Activated CD4-positive, alpha-beta memory T cell treated with anti-CD3 and anti-CD28 coated beads, Interleukin-2, amount 10 ng/mL, durations not matched to agents 7 days and 5 days (primary cell): ENCODE data around the gene RAD9B. TPM values are rescaled to one million over a fixed set of nuclear protein-coding genes. Genes with fewer than 3 reads are reported as not detected.
"Not testable (repeated sequence)": the region's sequence is repeated elsewhere in the genome, so short reads cannot be mapped to it uniquely, and the experiment has no call there.

Experiments
- CTCF ChIA-PET: fragments of 350-600 bp; sonication (Branson Sonifier 250); formaldehyde crosslinking; loops from one replicate; lab custom pipeline; 2021; ENCODE audit warnings: antibody characterized with exemption, inconsistent platforms; lab: Charles Lee
- POLR2A ChIA-PET: fragments of 350-600 bp; sonication (Branson Sonifier 250); formaldehyde crosslinking; loops from one replicate; lab custom pipeline; 2021; ENCODE audit warnings: antibody characterized with exemption; lab: Charles Lee
- DNase-seq: peaks from one replicate; pipeline ENCODE4 v3.0.0-alpha.2; 2020
- H3K27ac Mint-ChIP-seq: one replicate; pipeline ENCODE4 v1.8.0; 2021; ENCODE audit warnings: mild to moderate bottlenecking, mixed read lengths
- H3K27me3 Mint-ChIP-seq: one replicate; pipeline ENCODE4 v1.8.0; 2021; ENCODE audit warnings: mixed read lengths
- H3K36me3 Mint-ChIP-seq: one replicate; pipeline ENCODE4 v1.8.0; 2021; ENCODE audit warnings: low read depth, mixed read lengths
- H3K4me1 Mint-ChIP-seq: one replicate; pipeline ENCODE4 v1.8.0; 2021; ENCODE audit warnings: mixed read lengths
- H3K4me3 Mint-ChIP-seq: one replicate; pipeline ENCODE4 v1.8.0; 2021; ENCODE audit warnings: mild to moderate bottlenecking, mixed read lengths
- H3K9me3 Mint-ChIP-seq: one replicate; pipeline ENCODE4 v1.8.0; 2021; ENCODE audit warnings: mixed read lengths
- total RNA-seq, 2 experiments: library from RNA; stranded (reverse); gene quantifications; one replicate each; pipeline ENCODE4 v1.2.3, GENCODE V29; 2021

RAD9B gene
- total RNA-seq, 2 experiments from 2014 or later: 1.1 to 2.0 TPM

DNA sequence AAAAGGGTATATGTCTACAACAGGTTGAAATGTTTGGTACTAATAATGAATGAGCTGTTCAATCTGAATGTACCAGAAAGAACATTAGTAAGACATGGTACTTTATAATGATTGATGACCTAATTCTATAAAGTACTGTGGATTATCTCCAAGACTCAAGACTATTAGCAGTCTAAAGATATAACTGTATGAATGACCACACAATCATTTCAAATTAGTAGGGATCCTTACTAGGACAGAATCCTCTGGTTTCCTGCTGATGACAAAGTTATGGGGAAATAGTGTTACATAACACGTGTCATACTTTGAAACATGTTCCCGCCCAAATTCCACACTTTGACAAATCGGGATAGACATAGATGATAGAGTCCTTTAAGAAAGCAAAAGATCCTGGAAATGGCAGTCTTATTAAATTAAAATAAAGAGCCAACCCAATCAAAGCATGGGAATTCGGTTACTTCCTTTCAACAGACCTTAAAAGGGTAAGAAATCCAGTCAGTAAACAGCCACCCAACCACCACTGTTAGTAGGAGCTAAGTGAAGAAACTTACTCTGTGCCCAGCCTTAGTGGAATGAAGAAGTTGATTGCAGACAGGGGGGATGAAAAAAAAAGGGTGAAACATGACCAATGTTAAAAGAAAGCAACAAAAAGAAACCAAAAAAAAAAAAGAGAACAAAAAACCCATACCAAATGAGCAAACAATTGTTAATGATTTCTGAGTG, 3.0 kb upstream of the RAD9B start:
- H3K27me3 Mint-ChIP-seq: no peaks in the 10 kb centered on the region
- POLR2A ChIA-PET: interaction anchor here (1.3 to 5.6 kb wide), 5 partner anchors 13 to 115 kb away, joined by 4 to 100 read pairs (median 13); partner anchors contain the start of genes ARPC3, FAM216A, GPN3 and TCTN1

GRCh38 chr12:110501399-110501751, 756 bp upstream of the RAD9B start:
- POLR2A ChIA-PET: interaction anchor here (0.7 to 5.6 kb wide), 26 partner anchors 12 to 1184 kb away, joined by 3 to 100 read pairs (median 5); partner anchors contain the start of genes ACAD10, ARPC3, ATP2A2 and BRAP
- no peak for DNase-seq

More for the DNA sequence above, 3.0 kb upstream of the RAD9B start:
- Mint-ChIP-seq H3K27ac (peak overlapping the region; percentile 21), H3K4me3 (peak overlapping the region; percentile 25), H3K36me3 (peaks cover 58% of the 10 kb centered on the region), H3K4me1 (peaks cover 44% of the 10 kb centered on the region), H3K9me3 (peaks cover 4% of the 10 kb centered on the region)
- DNase-seq: no peak
- CTCF ChIA-PET: interaction anchor here (0.9 to 9.7 kb wide), 5 partner anchors 29 to 102 kb away, joined by 3 to 62 read pairs (median 31); partner anchors contain the start of genes ARPC3, FAM216A and GPN3

DNA sequence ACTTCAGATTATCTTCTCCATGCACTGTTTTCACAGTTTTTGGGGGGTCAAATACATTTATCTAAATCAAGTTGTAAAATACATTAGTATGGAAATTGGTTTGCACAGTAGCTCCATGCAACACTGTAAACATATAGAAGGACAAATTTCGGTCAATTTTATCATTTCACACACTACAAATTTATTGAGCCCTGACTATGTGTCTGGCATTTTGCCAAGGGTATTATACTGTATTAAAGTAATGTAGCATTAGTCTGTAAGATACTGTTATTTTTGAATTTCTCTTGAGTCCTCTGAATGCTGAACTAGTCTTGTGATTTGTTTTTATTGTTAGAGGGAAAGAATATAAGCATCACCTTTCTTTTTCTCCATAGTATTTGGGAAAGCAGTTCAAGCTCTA, 1.3 kb downstream of the RAD9B start:
- no peak for DNase-seq
- peak overlapping the region; percentile 27 for H3K4me3 Mint-ChIP-seq
- ChIA-PET POLR2A (interaction anchor here (1.0 to 5.6 kb wide), 3 partner anchors 16 to 98 kb away, joined by 3 to 100 read pairs (median 16); partner anchors contain the start of genes FAM216A and GPN3), CTCF (interaction anchor here (1.0 to 9.7 kb wide), 5 partner anchors 10 to 98 kb away, joined by 5 to 62 read pairs (median 9); partner anchors contain the start of genes ARPC3, FAM216A and GPN3)
- peaks cover 4% of the 10 kb centered on the region for H3K9me3 Mint-ChIP-seq
- peak overlapping the region; percentile 64 for H3K27ac Mint-ChIP-seq
- H3K36me3 Mint-ChIP-seq: peaks cover 37% of the 10 kb centered on the region
- H3K4me1 Mint-ChIP-seq: peaks cover 35% of the 10 kb centered on the region
- H3K27me3 Mint-ChIP-seq: no peaks in the 10 kb centered on the region

More at GRCh38 chr12:110501399-110501751, 756 bp upstream of the RAD9B start:
- Mint-ChIP-seq H3K4me1 (peaks cover 41% of the 10 kb centered on the region), H3K27ac (peak overlapping the region; percentile 93), H3K4me3 (peak overlapping the region; percentile 94), H3K36me3 (peaks cover 45% of the 10 kb centered on the region), H3K27me3 (no peaks in the 10 kb centered on the region), H3K9me3 (peaks cover 4% of the 10 kb centered on the region)
- CTCF ChIA-PET: interaction anchor here (1.0 to 9.7 kb wide), 6 partner anchors 12 to 386 kb away, joined by 4 to 62 read pairs (median 20); partner anchors contain the start of genes ARPC3, FAM216A and GPN3

GRCh38 chr12:110505332-110505731, 3.2 kb downstream of the RAD9B start:
- CTCF ChIA-PET: interaction anchor here (1.1 to 9.7 kb wide), 2 partner anchors 24 to 96 kb away, joined by 5 to 51 read pairs; no protein-coding TSS in a partner anchor
- Mint-ChIP-seq H3K4me3 (no peak overlapping the region), H3K27ac (no peak overlapping the region), H3K27me3 (no peaks in the 10 kb centered on the region), H3K36me3 (peaks cover 24% of the 10 kb centered on the region), H3K4me1 (peaks cover 18% of the 10 kb centered on the region), H3K9me3 (peaks cover 4% of the 10 kb centered on the region)
- POLR2A ChIA-PET: interaction anchor here (0.9 to 1.3 kb wide), 2 partner anchors 37 to 55 kb away, joined by 3 to 4 read pairs; partner anchors contain the start of genes ARPC3, FAM216A and GPN3
- DNase-seq: no peak

DNA sequence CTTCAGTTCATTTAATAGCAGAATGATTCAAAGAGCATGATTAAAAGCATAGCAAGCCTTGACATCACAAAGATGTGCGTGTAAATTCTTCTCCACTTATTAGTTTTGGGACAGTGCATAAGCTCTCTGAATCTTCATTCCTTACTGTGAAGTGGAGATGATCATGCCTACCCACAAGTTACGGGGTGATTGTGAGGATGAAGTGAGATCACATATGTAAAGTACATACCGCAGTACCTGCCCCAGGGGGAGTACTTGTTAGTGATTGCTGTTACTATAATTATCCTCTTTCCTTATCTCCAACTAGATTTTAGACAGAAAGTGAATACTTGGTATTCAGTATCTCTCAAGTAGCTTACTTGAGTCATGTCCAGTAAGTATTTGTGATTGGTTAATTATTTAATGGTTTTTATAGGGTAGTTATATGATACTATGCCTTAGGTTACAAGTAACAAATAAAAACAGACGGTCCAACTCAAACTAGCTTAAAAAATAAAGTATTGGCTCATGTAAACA, 6.0 kb downstream of the RAD9B start:
- ChIA-PET CTCF (interaction anchor here (0.9 to 9.7 kb wide), 2 partner anchors 39 to 93 kb away, joined by 4 to 51 read pairs; no protein-coding TSS in a partner anchor), POLR2A (no interaction called here)
- no peak overlapping the region for H3K27ac Mint-ChIP-seq
- H3K4me3 Mint-ChIP-seq: no peak overlapping the region
- peaks cover 5% of the 10 kb centered on the region for H3K36me3 Mint-ChIP-seq
- no peaks in the 10 kb centered on the region for H3K9me3 Mint-ChIP-seq
- H3K27me3 Mint-ChIP-seq: peaks cover 5% of the 10 kb centered on the region
- no peak for DNase-seq
- H3K4me1 Mint-ChIP-seq: peaks cover 4% of the 10 kb centered on the region

- DNase-seq: no peak
- Mint-ChIP-seq H3K27me3 (peaks cover 5% of the 10 kb centered on the region), H3K4me1 (no peaks in the 10 kb centered on the region), H3K9me3 (no peaks in the 10 kb centered on the region), H3K27ac (no peak overlapping the region), H3K4me3 (no peak overlapping the region), H3K36me3 (no peaks in the 10 kb centered on the region)
- ChIA-PET POLR2A (interaction anchor here (1.0 to 1.5 kb wide), 6 partner anchors 13 to 88 kb away, joined by 3 to 7 read pairs (median 3); partner anchors contain the start of genes ARPC3 and FAM216A), CTCF (interaction anchor here (0.6 to 8.1 kb wide), 19 partner anchors 9 to 360 kb away, joined by 3 to 150 read pairs (median 4); partner anchors contain the start of genes ARPC3 and VPS29)
Measured at GRCh38 chr12:110513842-110514241, 11.7 kb downstream of the RAD9B start.

GRCh38 chr12:110514363-110514762, 12.2 kb downstream of the RAD9B start:
- no peaks in the 10 kb centered on the region for H3K36me3 Mint-ChIP-seq
- DNase-seq: no peak
- peaks cover 5% of the 10 kb centered on the region for H3K27me3 Mint-ChIP-seq
- H3K4me1 Mint-ChIP-seq: no peaks in the 10 kb centered on the region
- no peaks in the 10 kb centered on the region for H3K9me3 Mint-ChIP-seq
- H3K27ac Mint-ChIP-seq: no peak overlapping the region
- POLR2A ChIA-PET: interaction anchor here (1.1 to 1.6 kb wide), 3 partner anchors 14 to 87 kb away, joined by 3 to 5 read pairs (median 3); no protein-coding TSS in a partner anchor
- H3K4me3 Mint-ChIP-seq: no peak overlapping the region
- CTCF ChIA-PET: interaction anchor here (0.9 to 8.1 kb wide), 4 partner anchors 38 to 311 kb away, joined by 4 to 150 read pairs (median 6); no protein-coding TSS in a partner anchor

DNA sequence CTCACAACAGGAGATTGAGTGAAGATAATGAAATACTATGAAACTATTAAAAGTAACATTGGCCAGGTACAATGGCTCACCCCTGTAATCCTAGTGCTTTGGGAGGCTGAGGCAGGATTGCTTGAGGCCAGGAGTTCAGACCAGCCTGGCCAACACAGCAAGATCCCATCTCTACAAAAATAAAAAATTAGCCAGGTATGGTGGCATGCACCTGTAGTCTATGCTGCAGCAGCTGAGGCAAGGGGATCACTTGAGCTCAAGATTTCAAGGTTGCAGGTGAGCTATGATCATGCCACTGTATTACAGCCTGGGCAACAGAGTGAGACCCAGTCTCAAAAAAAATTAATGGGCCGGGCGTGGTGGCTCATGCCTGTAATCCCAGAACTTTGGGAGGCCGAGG, 14.9 kb downstream of the RAD9B start:
- Mint-ChIP-seq H3K4me3 (no peak overlapping the region), H3K9me3 (no peaks in the 10 kb centered on the region), H3K27ac (no peak overlapping the region), H3K36me3 (no peaks in the 10 kb centered on the region), H3K4me1 (peaks cover 11% of the 10 kb centered on the region), H3K27me3 (no peaks in the 10 kb centered on the region)
- POLR2A ChIA-PET: no interaction called here
- DNase-seq: no peak
- CTCF ChIA-PET: interaction anchor here (0.6 to 2.9 kb wide), 3 partner anchors 20 to 60 kb away, joined by 3 to 8 read pairs (median 4); no protein-coding TSS in a partner anchor

GRCh38 chr12:110518014-110518413, 15.9 kb downstream of the RAD9B start:
- POLR2A ChIA-PET: interaction anchor here (1.3 kb wide), 1 partner anchor 17 kb away, joined by 4 read pairs; no protein-coding TSS in a partner anchor
- H3K4me3 Mint-ChIP-seq, H3K27me3 Mint-ChIP-seq, H3K36me3 Mint-ChIP-seq, H3K27ac Mint-ChIP-seq, H3K9me3 Mint-ChIP-seq, DNase-seq: not testable (repeated sequence)
- CTCF ChIA-PET: interaction anchor here (1.3 kb wide), 1 partner anchor 84 kb away, joined by 4 read pairs; no protein-coding TSS in a partner anchor
- H3K4me1 Mint-ChIP-seq: peaks cover 16% of the 10 kb centered on the region

- POLR2A ChIA-PET: interaction anchor here (0.7 to 1.9 kb wide), 5 partner anchors 19 to 1682 kb away, joined by 3 to 8 read pairs (median 5); partner anchors contain the start of genes FAM216A, GPN3, RAD9B and VPS29
- H3K27me3 Mint-ChIP-seq, H3K9me3 Mint-ChIP-seq, H3K27ac Mint-ChIP-seq, H3K4me3 Mint-ChIP-seq, H3K36me3 Mint-ChIP-seq: not testable (repeated sequence)
- H3K4me1 Mint-ChIP-seq: peaks cover 18% of the 10 kb centered on the region
- CTCF ChIA-PET: interaction anchor here (0.7 to 2.2 kb wide), 5 partner anchors 11 to 312 kb away, joined by 3 to 7 read pairs (median 5); no protein-coding TSS in a partner anchor
- DNase-seq: peak; percentile 44
Measured at GRCh38 chr12:110520876-110521712, 19.0 kb downstream of the RAD9B start.

DNA sequence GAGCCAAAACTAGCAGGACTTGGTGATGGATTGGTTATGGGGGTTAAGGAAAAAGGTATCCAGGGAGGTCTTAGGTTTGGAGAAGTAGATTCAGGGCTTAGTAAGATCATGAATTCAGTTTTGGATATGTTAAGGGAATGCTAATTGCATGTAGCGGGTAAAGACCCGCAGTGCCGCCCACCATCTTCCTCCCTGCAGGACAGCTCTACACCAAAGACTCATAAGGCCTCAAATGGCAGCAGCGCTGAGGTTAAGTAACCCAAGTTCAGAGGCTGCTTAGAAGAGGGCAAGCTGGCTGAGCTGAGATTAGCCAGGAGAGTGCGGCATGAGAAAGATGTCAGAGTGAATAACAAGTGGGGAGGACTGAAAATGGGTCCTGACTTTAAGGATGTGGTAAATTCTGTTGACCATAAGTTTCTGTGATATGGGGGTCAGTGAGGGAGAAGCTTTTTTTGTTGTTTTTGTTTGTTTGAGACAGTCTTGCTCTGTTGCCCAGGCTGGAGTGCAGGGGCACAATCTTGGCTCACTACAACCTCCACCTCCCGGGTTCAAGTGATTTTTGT, 26.2 kb downstream of the RAD9B start:
- no peak overlapping the region for H3K4me3 Mint-ChIP-seq
- peaks cover 17% of the 10 kb centered on the region for H3K4me1 Mint-ChIP-seq
- H3K27ac Mint-ChIP-seq: no peak overlapping the region
- no peak for DNase-seq
- H3K36me3 Mint-ChIP-seq: peaks cover 24% of the 10 kb centered on the region
- POLR2A ChIA-PET: interaction anchor here (0.9 to 1.5 kb wide), 5 partner anchors 11 to 47 kb away, joined by 3 to 4 read pairs (median 3); partner anchors contain the start of genes RAD9B and VPS29
- CTCF ChIA-PET: interaction anchor here (1.3 to 3.9 kb wide), 3 partner anchors 10 to 73 kb away, joined by 3 to 24 read pairs (median 4); no protein-coding TSS in a partner anchor
- no peaks in the 10 kb centered on the region for H3K9me3 Mint-ChIP-seq
- H3K27me3 Mint-ChIP-seq: no peaks in the 10 kb centered on the region
